GM19238 (cell line): Measurements from ENCODE around the gene MCMBP.
"Not testable (repeated sequence)": the region's sequence is repeated elsewhere in the genome, so short reads cannot be mapped to it uniquely, and the experiment has no call there.

Source experiments
- DNase-seq: peaks from one replicate; pipeline ENCODE4 v3.0.0; 2011; ENCODE audit warnings: low spot score; ENCODE audit not compliant: insufficient read length

Gene MCMBP

GRCh38 chr10:119878524-119878923 is 5.9 kb upstream of the MCMBP start:
- no peak for DNase-seq

GRCh38 chr10:119872860-119873681 is 428 bp upstream of the MCMBP start:
- DNase-seq, result peak; percentile 80

GRCh38 chr10:119871881-119872609 is 598 bp downstream of the MCMBP start:
- peak; percentile 34 for DNase-seq

GRCh38 chr10:119869398-119869797 is 3.2 kb downstream of the MCMBP start:
- DNase-seq, result not testable (repeated sequence)

- DNase-seq, result no peak
These were observed 5.3 kb downstream of the MCMBP start for GRCh38 chr10:119867317-119867716.

- no peak for DNase-seq
These were observed 6.9 kb downstream of the MCMBP start for GRCh38 chr10:119865699-119866240.

GRCh38 chr10:119863951-119864565 is 8.6 kb downstream of the MCMBP start:
- no peak for DNase-seq

GRCh38 chr10:119862524-119862923 is 10.1 kb downstream of the MCMBP start:
- DNase-seq, result no peak

- no peak for DNase-seq
These were observed 11.6 kb downstream of the MCMBP start for GRCh38 chr10:119860866-119861607.

GRCh38 chr10:119859420-119860258 is 13.0 kb downstream of the MCMBP start:
- DNase-seq, result no peak

GRCh38 chr10:119858063-119858462 is 14.6 kb downstream of the MCMBP start:
- no peak for DNase-seq

GRCh38 chr10:119853574-119853973 is 19.1 kb downstream of the MCMBP start:
- no peak for DNase-seq

- no peak for DNase-seq
These were observed 19.8 kb downstream of the MCMBP start for GRCh38 chr10:119852822-119853221.

GRCh38 chr10:119852277-119852676 is 20.4 kb downstream of the MCMBP start:
- DNase-seq, result no peak

GRCh38 chr10:119849944-119850343 is 22.7 kb downstream of the MCMBP start:
- no peak for DNase-seq

GRCh38 chr10:119849031-119849789 is 23.4 kb downstream of the MCMBP start:
- no peak for DNase-seq

- DNase-seq, result no peak
These were observed 27.0 kb downstream of the MCMBP start for GRCh38 chr10:119845656-119846055.

GRCh38 chr10:119834188-119834587 is 38.5 kb downstream of the MCMBP start:
- DNase-seq, result no peak

- DNase-seq, result no peak
These were observed 39.7 kb downstream of the MCMBP start for GRCh38 chr10:119832951-119833350.

- DNase-seq, result no peak
These were observed 41.0 kb downstream of the MCMBP start for GRCh38 chr10:119831656-119832055.
